ENCODE results near the gene PCBP3. TPM values are rescaled to one million over a fixed set of nuclear protein-coding genes. Genes with fewer than 3 reads are reported as not detected.

The PCBP3 gene
- total and polyA plus RNA-seq, 2 donors (not counting 3 experiments of a cell fraction or from before 2014, with no cell fraction given), result 0.06 to 1.1 TPM

DNA sequence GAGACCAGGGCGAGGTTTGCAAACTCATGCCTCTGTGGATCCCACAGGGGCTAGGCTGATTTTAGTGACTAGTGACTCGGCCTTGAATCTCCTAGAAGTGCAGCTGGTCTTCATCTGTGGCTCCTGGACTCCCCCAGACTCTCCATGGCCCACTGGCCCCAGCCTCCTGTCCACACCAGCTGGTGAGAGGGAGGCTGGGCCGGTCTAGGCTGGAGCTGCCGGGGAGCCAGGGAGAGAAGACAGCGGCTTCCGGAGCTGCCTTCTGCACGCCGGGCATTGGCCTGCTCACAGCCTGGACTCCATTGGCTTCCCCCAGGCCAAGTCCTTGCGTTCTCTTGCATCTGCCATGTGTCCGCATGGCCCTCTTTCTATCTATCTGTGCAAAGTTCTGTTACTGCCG is 285.9 kb downstream of the PCBP3 start:
- dilution Hi-C loops (cut with MboI; ENCODE audit: extremely low pct_ligation_motif_present, low sequenced_read_pairs), result no loop called here
- intact Hi-C loops (cut with micrococcal nuclease), result no loop called here
- BruUV-seq (replicated peaks), result no TSS peak
- no peak for DNase-seq (ENCODE audit: low read depth, low spot score)
- CTCF ChIA-PET, result no interaction called here
- no peak overlapping the region for H3K27ac ChIP-seq (ENCODE audit: insufficient read depth, low read depth, low read length)
- no peaks in the 10 kb centered on the region for H3K9me3 ChIP-seq (replicated peaks; ENCODE audit: control insufficient read depth, insufficient read depth, low read length)
- H3K36me3 ChIP-seq (ENCODE audit: control insufficient read depth in 2 of 2, extremely low read depth in 1 of 2, insufficient read depth in 2 of 2, low read length in 2 of 2), result no peaks in the 10 kb centered on the region
- H3K4me3 ChIP-seq (replicated peaks in 1 of 3; ENCODE audit: insufficient read depth in 1 of 3, low read depth in 1 of 3, low read length in 3 of 3), result no peak overlapping the region
- H3K27me3 ChIP-seq (ENCODE audit: control insufficient read depth in 2 of 2, insufficient read depth in 2 of 2, low read length in 2 of 2), result no peaks in the 10 kb centered on the region
- no peak overlapping the region for H2AFZ ChIP-seq (ENCODE audit: low read depth, low read length)
- FAIRE-seq, result no peak
- TF ChIP-seq POLR2A (IDR thresholded peaks at IDR 0.05; ENCODE audit: low read depth, low read length) (no peak), EZH2 (IDR thresholded peaks at IDR 0.05; ENCODE audit: borderline replicate concordance, low read depth, low read length, severe bottlenecking) (no peak), GATA2 (IDR thresholded peaks at IDR 0.05; ENCODE audit: insufficient read depth, insufficient read length, low read depth, low read length) (no peak), FOS (IDR thresholded peaks at IDR 0.05; ENCODE audit: borderline replicate concordance, insufficient read depth, low read length) (no peak), MYC (IDR thresholded peaks at IDR 0.05; ENCODE audit: low read depth, low read length) (no peak), POLR2AphosphoS5 (IDR thresholded peaks at IDR 0.05; ENCODE audit: insufficient read depth, low read depth, low read length) (no peak), JUN (IDR thresholded peaks at IDR 0.05; ENCODE audit: borderline replicate concordance, insufficient read depth, insufficient read length, low read depth) (no peak)
- TF ChIP-seq, protein P1, sequence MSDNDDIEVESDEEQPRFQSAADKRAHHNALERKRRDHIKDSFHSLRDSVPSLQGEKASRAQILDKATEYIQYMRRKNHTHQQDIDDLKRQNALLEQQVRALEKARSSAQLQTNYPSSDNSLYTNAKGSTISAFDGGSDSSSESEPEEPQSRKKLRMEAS (IDR thresholded peaks at IDR 0.05; ENCODE audit: insufficient read depth, insufficient read length), result no peak
- TF ChIP-seq, protein P2, sequence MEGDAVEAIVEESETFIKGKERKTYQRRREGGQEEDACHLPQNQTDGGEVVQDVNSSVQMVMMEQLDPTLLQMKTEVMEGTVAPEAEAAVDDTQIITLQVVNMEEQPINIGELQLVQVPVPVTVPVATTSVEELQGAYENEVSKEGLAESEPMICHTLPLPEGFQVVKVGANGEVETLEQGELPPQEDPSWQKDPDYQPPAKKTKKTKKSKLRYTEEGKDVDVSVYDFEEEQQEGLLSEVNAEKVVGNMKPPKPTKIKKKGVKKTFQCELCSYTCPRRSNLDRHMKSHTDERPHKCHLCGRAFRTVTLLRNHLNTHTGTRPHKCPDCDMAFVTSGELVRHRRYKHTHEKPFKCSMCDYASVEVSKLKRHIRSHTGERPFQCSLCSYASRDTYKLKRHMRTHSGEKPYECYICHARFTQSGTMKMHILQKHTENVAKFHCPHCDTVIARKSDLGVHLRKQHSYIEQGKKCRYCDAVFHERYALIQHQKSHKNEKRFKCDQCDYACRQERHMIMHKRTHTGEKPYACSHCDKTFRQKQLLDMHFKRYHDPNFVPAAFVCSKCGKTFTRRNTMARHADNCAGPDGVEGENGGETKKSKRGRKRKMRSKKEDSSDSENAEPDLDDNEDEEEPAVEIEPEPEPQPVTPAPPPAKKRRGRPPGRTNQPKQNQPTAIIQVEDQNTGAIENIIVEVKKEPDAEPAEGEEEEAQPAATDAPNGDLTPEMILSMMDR (IDR thresholded peaks at IDR 0.05; ENCODE audit: extremely low read depth in 1 of 2, insufficient read depth in 1 of 2, low read depth in 1 of 2, low read length in 2 of 2), result no peak
- H3K4me1 ChIP-seq (ENCODE audit: control insufficient read depth, extremely low read depth, insufficient read depth, low read length), result no peaks in the 10 kb centered on the region
- H3K9ac ChIP-seq (replicated peaks; ENCODE audit: extremely low read depth, insufficient read depth, low read length), result no peak overlapping the region
- H3K4me2 ChIP-seq (ENCODE audit: insufficient read depth, low read length), result no peak overlapping the region
- POLR2A ChIA-PET, result no interaction called here
- no peaks in the 10 kb centered on the region for H4K20me1 ChIP-seq (replicated peaks; ENCODE audit: control insufficient read depth, extremely low read depth, insufficient read depth, low read length)
- H3K9me1 ChIP-seq (replicated peaks; ENCODE audit: control insufficient read depth, extremely low read depth, insufficient read depth, low read length), result no peaks in the 10 kb centered on the region
- no peaks in the 10 kb centered on the region for H3K79me2 ChIP-seq (ENCODE audit: control insufficient read depth, insufficient read depth, low read length)

Measured in endothelial cell of umbilical vein (primary cell).